Activated B cell treated with CpG ODN at 0.5 μM for 24 hours (primary cell): Measurements from ENCODE around the gene SEZ6L. TPM values are rescaled to one million over a fixed set of nuclear protein-coding genes. Genes with fewer than 3 reads are reported as not detected.

Source experiments
- ATAC-seq: fragments of 200-7000 bp; cut with Tn5 transposase; one replicate; pipeline ENCODE4 v1.10.0; 2021; ENCODE audit warnings: low read depth, mild to moderate bottlenecking, moderate library complexity
- CTCF ChIA-PET: fragments of 350-600 bp; sonication (Branson Sonifier 250); formaldehyde crosslinking; loops from one replicate; lab custom pipeline; 2021; ENCODE audit warnings: antibody characterized with exemption; lab: Charles Lee
- POLR2A ChIA-PET: fragments of 350-600 bp; sonication (Branson Sonifier 250); formaldehyde crosslinking; loops from one replicate; lab custom pipeline; 2021; ENCODE audit warnings: antibody characterized with exemption; lab: Charles Lee
- DNase-seq: peaks from one replicate; pipeline ENCODE4 v3.0.0; 2022
- H3K27ac Mint-ChIP-seq: one replicate; pipeline ENCODE4 v1.8.0; 2020; ENCODE audit warnings: mixed read lengths
- H3K27me3 Mint-ChIP-seq: one replicate; pipeline ENCODE4 v1.8.0; 2021; ENCODE audit warnings: mixed read lengths
- H3K36me3 Mint-ChIP-seq: one replicate; pipeline ENCODE4 v1.8.0; 2021; ENCODE audit warnings: low read depth, mixed read lengths
- H3K4me1 Mint-ChIP-seq: one replicate; pipeline ENCODE4 v1.8.0; 2021; ENCODE audit warnings: mixed read lengths
- H3K4me3 Mint-ChIP-seq: one replicate; pipeline ENCODE4 v1.8.0; 2020; ENCODE audit warnings: mild to moderate bottlenecking, mixed read lengths
- H3K9me3 Mint-ChIP-seq: one replicate; pipeline ENCODE4 v1.8.0; 2020; ENCODE audit warnings: mixed read lengths
- CTCF ChIP-seq: fragments of 200-600 bp; IDR thresholded peaks from one replicate; pipeline ENCODE4 v1.8.0; 2022; ENCODE audit warnings: antibody characterized with exemption, mild to moderate bottlenecking
- intact Hi-C: fragments of 100-400 bp; cut with micrococcal nuclease; formaldehyde crosslinking; loops from one replicate; pipeline ENCODE4 v1.15.1; 2024
- total RNA-seq: library from RNA; stranded (reverse); gene quantifications from 2 replicates; pipeline ENCODE4 v1.2.3, GENCODE V29; 2022

SEZ6L gene
- total RNA-seq, 1 donor from 2014 or later = not detected

- H3K4me1 Mint-ChIP-seq = no peaks in the 10 kb centered on the region
Observed at GRCh38 chr22:26225207-26225606, 55.9 kb downstream of the SEZ6L start.

GRCh38 chr22:26226538-26227297, 57.5 kb downstream of the SEZ6L start:
- peaks cover 3% of the 10 kb centered on the region for H3K9me3 Mint-ChIP-seq
- H3K27me3 Mint-ChIP-seq = no peaks in the 10 kb centered on the region
- no peaks in the 10 kb centered on the region for H3K4me1 Mint-ChIP-seq
- TF ChIP-seq CTCF = no peak
- DNase-seq (no peak), ATAC-seq (no peak)
- no peak overlapping the region for H3K27ac Mint-ChIP-seq
- H3K4me3 Mint-ChIP-seq = no peak overlapping the region
- CTCF ChIA-PET = no interaction called here
- POLR2A ChIA-PET = no interaction called here
- H3K36me3 Mint-ChIP-seq = no peaks in the 10 kb centered on the region
- intact Hi-C loops = no loop called here

More at GRCh38 chr22:26225207-26225606, 55.9 kb downstream of the SEZ6L start:
- H3K27me3 Mint-ChIP-seq = no peaks in the 10 kb centered on the region
- POLR2A ChIA-PET = no interaction called here
- peaks cover 3% of the 10 kb centered on the region for H3K9me3 Mint-ChIP-seq
- ATAC-seq = no peak
- DNase-seq = no peak
- no peaks in the 10 kb centered on the region for H3K36me3 Mint-ChIP-seq
- CTCF ChIA-PET = no interaction called here
- no peak for TF ChIP-seq CTCF
- H3K27ac Mint-ChIP-seq = no peak overlapping the region
- no peak overlapping the region for H3K4me3 Mint-ChIP-seq
- intact Hi-C loops = no loop called here

- H3K4me1 Mint-ChIP-seq = no peaks in the 10 kb centered on the region
- POLR2A ChIA-PET = no interaction called here
- ATAC-seq (no peak), DNase-seq (no peak)
- peaks cover 5% of the 10 kb centered on the region for H3K27me3 Mint-ChIP-seq
- CTCF ChIA-PET = no interaction called here
- no peak overlapping the region for H3K4me3 Mint-ChIP-seq
- no peak for TF ChIP-seq CTCF
- no peaks in the 10 kb centered on the region for H3K9me3 Mint-ChIP-seq
- intact Hi-C loops = no loop called here
- no peak overlapping the region for H3K27ac Mint-ChIP-seq
- no peaks in the 10 kb centered on the region for H3K36me3 Mint-ChIP-seq
Observed at GRCh38 chr22:26229910-26230309, 60.6 kb downstream of the SEZ6L start.

- DNase-seq (no peak), ATAC-seq (no peak)
- no peak for TF ChIP-seq CTCF
- Mint-ChIP-seq H3K4me1 (no peaks in the 10 kb centered on the region), H3K27me3 (peaks cover 14% of the 10 kb centered on the region), H3K27ac (no peak overlapping the region), H3K36me3 (no peaks in the 10 kb centered on the region), H3K4me3 (no peak overlapping the region), H3K9me3 (no peaks in the 10 kb centered on the region)
- ChIA-PET CTCF (no interaction called here), POLR2A (no interaction called here)
- intact Hi-C loops = no loop called here
Observed at GRCh38 chr22:26234296-26234695, 65.0 kb downstream of the SEZ6L start.

- Mint-ChIP-seq H3K4me3 (no peak overlapping the region), H3K27ac (no peak overlapping the region), H3K9me3 (no peaks in the 10 kb centered on the region), H3K27me3 (peaks cover 17% of the 10 kb centered on the region), H3K36me3 (no peaks in the 10 kb centered on the region), H3K4me1 (no peaks in the 10 kb centered on the region)
- ATAC-seq (no peak), DNase-seq (no peak)
- ChIA-PET POLR2A (no interaction called here), CTCF (no interaction called here)
- TF ChIP-seq CTCF = no peak
- intact Hi-C loops = no loop called here
Observed at GRCh38 chr22:26235792-26236487, 66.7 kb downstream of the SEZ6L start.
